Globus pallidus (tissue), 1 donor: ENCODE data around the gene THNSL1.

Source experiments
- DNase-seq: peaks from one replicate; pipeline ENCODE4 v3.0.0-alpha.2; 2015; ENCODE audit warnings: low spot score

THNSL1 gene

GRCh38 chr10:25061125-25061524 is 44.7 kb downstream of the THNSL1 start:
- DNase-seq = no peak

- no peak for DNase-seq
These were observed 45.5 kb downstream of the THNSL1 start for GRCh38 chr10:25061711-25062449.

DNA sequence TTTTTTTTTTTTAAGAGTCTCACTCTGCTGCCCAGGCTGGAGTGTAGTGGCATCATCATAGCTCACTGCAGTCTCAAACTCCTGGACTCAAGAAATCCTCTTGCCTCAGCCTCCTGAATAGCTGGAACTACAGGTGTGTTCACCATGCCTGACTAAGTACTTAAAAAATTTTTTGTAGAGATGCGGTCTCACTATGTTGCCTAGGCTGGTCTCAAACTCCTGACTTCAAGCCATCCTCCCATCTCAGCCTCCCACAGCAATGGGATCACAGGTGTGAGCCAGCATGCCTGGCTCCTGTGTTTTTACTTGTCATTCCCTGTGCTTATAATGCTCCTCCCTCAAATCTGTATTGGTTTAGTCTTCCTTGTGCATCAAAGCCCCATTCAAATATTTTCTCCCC is 46.7 kb downstream of the THNSL1 start:
- no peak for DNase-seq

DNA sequence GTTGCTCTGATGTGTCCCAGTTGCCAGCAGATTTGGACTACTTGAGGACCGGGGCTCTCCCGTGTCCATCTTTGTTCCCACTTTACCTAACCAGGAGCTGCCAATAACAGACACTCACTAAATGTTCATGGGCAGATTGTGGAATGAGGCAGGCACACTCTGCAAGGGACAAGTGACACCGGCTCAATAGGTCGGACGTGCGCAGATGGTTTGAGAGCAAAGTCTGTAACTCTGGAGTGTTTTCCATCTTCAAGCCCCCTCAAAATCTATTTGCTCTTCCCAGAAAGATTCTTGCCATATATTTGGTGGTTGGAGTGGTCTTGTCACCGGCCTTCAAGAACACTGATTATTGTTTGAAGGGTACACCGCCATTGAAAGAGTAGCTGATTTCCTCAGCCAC is 47.2 kb downstream of the THNSL1 start:
- DNase-seq = no peak

- DNase-seq = no peak
These were observed 48.0 kb downstream of the THNSL1 start for GRCh38 chr10:25064401-25064800.

DNA sequence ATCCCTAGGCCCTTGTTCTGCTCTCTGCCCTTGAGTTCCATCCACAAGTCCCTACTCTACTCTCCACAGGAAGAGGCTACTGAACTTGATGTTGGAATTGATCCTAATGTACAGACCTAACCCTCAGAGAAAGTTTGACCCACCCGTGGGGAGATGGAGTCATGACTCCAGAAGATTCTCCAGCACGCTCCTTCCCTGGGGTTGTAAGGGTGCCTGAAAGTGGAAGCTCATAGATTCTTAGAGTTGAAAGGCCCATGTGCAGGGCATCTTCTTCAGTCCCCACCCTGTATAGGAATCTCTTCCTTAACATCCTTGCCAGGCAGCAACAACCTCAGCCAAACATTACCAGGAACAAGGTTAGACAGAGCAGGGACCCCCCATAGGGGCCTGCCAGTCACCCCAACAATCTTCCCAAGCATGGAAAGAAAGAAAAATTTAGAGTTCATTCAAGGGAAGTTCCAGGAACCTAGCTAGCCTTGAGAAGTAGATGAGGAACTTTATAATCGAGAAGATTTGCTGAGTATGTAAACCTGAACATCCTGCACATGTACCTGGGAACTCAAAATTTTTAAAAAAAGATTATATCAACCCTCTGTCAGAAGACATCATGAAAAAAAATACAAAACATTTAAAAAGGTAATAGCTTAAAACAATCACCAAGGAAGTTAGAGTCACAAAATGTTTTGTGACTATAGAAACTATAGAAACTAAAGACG is 49.5 kb downstream of the THNSL1 start:
- no peak for DNase-seq

- DNase-seq = peak; percentile 86
These were observed 52.0 kb downstream of the THNSL1 start for GRCh38 chr10:25068152-25069058.

DNA sequence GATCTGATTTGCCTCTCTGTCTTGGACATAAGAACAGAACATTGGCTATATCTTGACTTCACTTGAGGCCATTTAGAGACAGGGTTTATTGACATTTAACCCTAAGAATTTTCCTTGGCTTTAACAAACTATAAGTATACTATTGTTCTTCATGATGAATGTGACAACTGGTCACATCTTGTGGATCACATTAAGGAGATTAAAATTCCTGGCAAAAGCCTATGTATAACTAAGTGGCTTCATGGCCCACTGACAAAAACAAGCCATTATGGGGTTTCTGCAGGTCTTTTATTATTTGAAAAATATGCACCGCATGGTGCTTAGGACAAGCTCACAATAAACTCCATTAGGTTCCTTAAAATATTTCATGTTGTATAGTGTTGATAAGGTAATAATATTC is 54.8 kb downstream of the THNSL1 start:
- no peak for DNase-seq

GRCh38 chr10:25072786-25073185 is 56.4 kb downstream of the THNSL1 start:
- no peak for DNase-seq

DNA sequence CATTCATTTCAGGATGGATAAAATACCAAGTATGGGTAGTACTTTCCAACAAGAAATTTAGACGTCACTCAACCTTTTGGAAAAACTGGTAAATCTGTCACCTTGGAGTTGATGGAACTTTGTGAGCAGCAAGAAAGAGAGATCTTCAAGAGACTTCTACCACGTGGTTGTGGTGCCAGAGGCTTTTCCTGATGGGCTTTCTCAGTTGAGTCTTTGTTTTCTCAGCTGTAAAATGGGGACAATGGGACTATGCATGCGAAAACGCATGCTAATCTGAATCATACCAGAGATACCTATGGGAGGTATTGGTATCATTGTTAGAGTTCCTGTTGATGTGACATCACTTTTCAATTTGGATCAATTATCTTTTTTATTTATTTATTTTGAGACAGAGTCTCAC is 59.4 kb downstream of the THNSL1 start:
- DNase-seq = no peak
